ENCODE results near the gene APC. TPM values are rescaled to one million over a fixed set of nuclear protein-coding genes. Genes with fewer than 3 reads are reported as not detected.
A peak's percentile ranks its signal among the peaks of the same experiment; 100 is the strongest.

The APC gene
- total and polyA plus RNA-seq, 2 of the 13 experiments (the other 11 are each of a cell fraction or from before 2014, with no cell fraction given): 6.1 to 19.0 TPM

- TF ChIP-seq, protein P1, sequence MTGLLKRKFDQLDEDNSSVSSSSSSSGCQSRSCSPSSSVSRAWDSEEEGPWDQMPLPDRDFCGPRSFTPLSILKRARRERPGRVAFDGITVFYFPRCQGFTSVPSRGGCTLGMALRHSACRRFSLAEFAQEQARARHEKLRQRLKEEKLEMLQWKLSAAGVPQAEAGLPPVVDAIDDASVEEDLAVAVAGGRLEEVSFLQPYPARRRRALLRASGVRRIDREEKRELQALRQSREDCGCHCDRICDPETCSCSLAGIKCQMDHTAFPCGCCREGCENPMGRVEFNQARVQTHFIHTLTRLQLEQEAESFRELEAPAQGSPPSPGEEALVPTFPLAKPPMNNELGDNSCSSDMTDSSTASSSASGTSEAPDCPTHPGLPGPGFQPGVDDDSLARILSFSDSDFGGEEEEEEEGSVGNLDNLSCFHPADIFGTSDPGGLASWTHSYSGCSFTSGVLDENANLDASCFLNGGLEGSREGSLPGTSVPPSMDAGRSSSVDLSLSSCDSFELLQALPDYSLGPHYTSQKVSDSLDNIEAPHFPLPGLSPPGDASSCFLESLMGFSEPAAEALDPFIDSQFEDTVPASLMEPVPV (CRISPR knock-in tag; IDR thresholded peaks at IDR 0.05): peak; percentile 35; the same call in 1 of the 2 replicates
- TF ChIP-seq ZFX (CRISPR knock-in tag; IDR thresholded peaks at IDR 0.05; ENCODE audit: low read depth) (peak; percentile 87), ZNF619 (CRISPR knock-in tag; IDR thresholded peaks at IDR 0.05) (no peak; the same call in 1 of the 2 replicates), PCBP1 (IDR thresholded peaks at IDR 0.05; ENCODE audit: borderline replicate concordance, low read depth, low read length) (0 out of 2 replicates have a peak, but pooled peaks have one; percentile 65), SP2 (CRISPR knock-in tag; IDR thresholded peaks at IDR 0.05) (0 out of 2 replicates have a peak, but pooled peaks have one; percentile 64), ZNF343 (CRISPR knock-in tag; IDR thresholded peaks at IDR 0.05) (0 out of 2 replicates have a peak, but pooled peaks have one; percentile 50), ZNF574 (CRISPR knock-in tag; IDR thresholded peaks at IDR 0.05) (peak; percentile 66), RCOR2 (CRISPR knock-in tag; IDR thresholded peaks at IDR 0.05) (no peak; the same call in 1 of the 2 replicates), ZNF292 (CRISPR knock-in tag; IDR thresholded peaks at IDR 0.05; ENCODE audit: borderline replicate concordance, low read depth) (peak; percentile 98), ZNF543 (CRISPR knock-in tag; IDR thresholded peaks at IDR 0.05) (no peak), ZNF782 (CRISPR knock-in tag; IDR thresholded peaks at IDR 0.05; ENCODE audit: borderline replicate concordance) (peak; percentile 57; the same call in 1 of the 2 replicates), TBX2 (CRISPR knock-in tag; IDR thresholded peaks at IDR 0.05; ENCODE audit: borderline replicate concordance) (peak; percentile 63), FOXJ3 (CRISPR knock-in tag; IDR thresholded peaks at IDR 0.05; ENCODE audit: borderline replicate concordance) (peak; percentile 36; the same call in 1 of the 2 replicates), ZNF772 (CRISPR knock-in tag; IDR thresholded peaks at IDR 0.05) (peak; percentile 92), ZNF317 (CRISPR knock-in tag; IDR thresholded peaks at IDR 0.05) (peak; percentile 66; the same call in 1 of the 2 replicates), ZNF143 (CRISPR knock-in tag; IDR thresholded peaks at IDR 0.05) (peak; percentile 85), ZNF713 (CRISPR knock-in tag; IDR thresholded peaks at IDR 0.05) (0 out of 2 replicates have a peak, but pooled peaks have one; percentile 33)
- TF ChIP-seq, protein P2, sequence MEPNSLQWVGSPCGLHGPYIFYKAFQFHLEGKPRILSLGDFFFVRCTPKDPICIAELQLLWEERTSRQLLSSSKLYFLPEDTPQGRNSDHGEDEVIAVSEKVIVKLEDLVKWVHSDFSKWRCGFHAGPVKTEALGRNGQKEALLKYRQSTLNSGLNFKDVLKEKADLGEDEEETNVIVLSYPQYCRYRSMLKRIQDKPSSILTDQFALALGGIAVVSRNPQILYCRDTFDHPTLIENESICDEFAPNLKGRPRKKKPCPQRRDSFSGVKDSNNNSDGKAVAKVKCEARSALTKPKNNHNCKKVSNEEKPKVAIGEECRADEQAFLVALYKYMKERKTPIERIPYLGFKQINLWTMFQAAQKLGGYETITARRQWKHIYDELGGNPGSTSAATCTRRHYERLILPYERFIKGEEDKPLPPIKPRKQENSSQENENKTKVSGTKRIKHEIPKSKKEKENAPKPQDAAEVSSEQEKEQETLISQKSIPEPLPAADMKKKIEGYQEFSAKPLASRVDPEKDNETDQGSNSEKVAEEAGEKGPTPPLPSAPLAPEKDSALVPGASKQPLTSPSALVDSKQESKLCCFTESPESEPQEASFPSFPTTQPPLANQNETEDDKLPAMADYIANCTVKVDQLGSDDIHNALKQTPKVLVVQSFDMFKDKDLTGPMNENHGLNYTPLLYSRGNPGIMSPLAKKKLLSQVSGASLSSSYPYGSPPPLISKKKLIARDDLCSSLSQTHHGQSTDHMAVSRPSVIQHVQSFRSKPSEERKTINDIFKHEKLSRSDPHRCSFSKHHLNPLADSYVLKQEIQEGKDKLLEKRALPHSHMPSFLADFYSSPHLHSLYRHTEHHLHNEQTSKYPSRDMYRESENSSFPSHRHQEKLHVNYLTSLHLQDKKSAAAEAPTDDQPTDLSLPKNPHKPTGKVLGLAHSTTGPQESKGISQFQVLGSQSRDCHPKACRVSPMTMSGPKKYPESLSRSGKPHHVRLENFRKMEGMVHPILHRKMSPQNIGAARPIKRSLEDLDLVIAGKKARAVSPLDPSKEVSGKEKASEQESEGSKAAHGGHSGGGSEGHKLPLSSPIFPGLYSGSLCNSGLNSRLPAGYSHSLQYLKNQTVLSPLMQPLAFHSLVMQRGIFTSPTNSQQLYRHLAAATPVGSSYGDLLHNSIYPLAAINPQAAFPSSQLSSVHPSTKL (CRISPR knock-in tag; IDR thresholded peaks at IDR 0.05): peak; percentile 68
Observed at GRCh38 chr5:112707187-112708102, 30.2 kb upstream of the APC start (continued).
